ENCODE data around the gene COL4A5. TPM values are rescaled to one million over a fixed set of nuclear protein-coding genes. Genes with fewer than 3 reads are reported as not detected.

The COL4A5 gene
- total and polyA plus RNA-seq, 2 of the 8 experiments (the other 6 are each of a cell fraction or from before 2014, with no cell fraction given), result 24.9 to 30.2 TPM

- no peak for TF ChIP-seq NANOG (IDR thresholded peaks at IDR 0.05; ENCODE audit: insufficient read depth, low read depth, low read length, poor library complexity, severe bottlenecking)
- TF ChIP-seq CTCF (IDR thresholded peaks at IDR 0.05; ENCODE audit: control extremely low read depth in 1 of 3, insufficient read depth in 1 of 3, low read depth in 1 of 3, low read length in 3 of 3), result no peak
Observed at GRCh38 chrX:108726748-108727147, 287.1 kb downstream of the COL4A5 start (continued).

Measured in H1 (cell line).